Left lung (tissue), 10 donors: Measurements from ENCODE around the gene AKT2. TPM values are rescaled to one million over a fixed set of nuclear protein-coding genes. Genes with fewer than 3 reads are reported as not detected.
"Not testable (repeated sequence)": the region's sequence is repeated elsewhere in the genome, so short reads cannot be mapped to it uniquely, and the experiment has no call there.

Experiments
- ATAC-seq: fragments of 200-7000 bp; cut with Tn5 transposase; one replicate; pipeline ENCODE4 v1.9.1; 2020; ENCODE audit warnings: moderate library complexity
- DNase-seq, 4 donors: peaks; one replicate each; pipeline ENCODE4 v3.0.0-alpha.2; 2013 to 2020
- H3K27ac ChIP-seq, 2 donors: fragments of 200-600 bp; sonication (generic) in 1 of 2; one replicate each; pipeline versions ENCODE4 v1.5.0 to v1.8.0; 2020 to 2021
- H3K27me3 ChIP-seq, 2 donors: fragments of 200-600 bp; sonication (generic) in 1 of 2; one replicate each; pipeline versions ENCODE4 v1.5.0 to v1.8.0; 2020 to 2021
- H3K36me3 ChIP-seq, 2 donors: fragments of 200-600 bp; sonication (generic) in 1 of 2; one replicate each; pipeline versions ENCODE4 v1.5.0 to v1.8.0; 2020 to 2021
- H3K4me1 ChIP-seq, 2 donors: fragments of 200-600 bp; one replicate each; pipeline ENCODE4 v1.8.0; 2021
- H3K4me3 ChIP-seq, 2 donors: fragments of 200-600 bp; sonication (generic) in 1 of 2; one replicate each; pipeline versions ENCODE4 v1.5.0 to v1.8.0; 2020 to 2021; ENCODE audit warnings: mild to moderate bottlenecking in 1 of 2
- H3K9me3 ChIP-seq, 2 donors: fragments of 200-600 bp; sonication (generic) in 1 of 2; one replicate each; pipeline versions ENCODE4 v1.5.0 to v1.8.0; 2020 to 2021
- CTCF ChIP-seq, 2 donors: fragments of 200-600 bp; sonication (generic) in 1 of 2; IDR thresholded peaks; one replicate each; pipeline versions ENCODE4 v1.5.0 to v1.8.0; 2021; ENCODE audit warnings: antibody characterized with exemption in 2 of 2
- intact Hi-C, 2 donors: fragments of 100-400 bp; cut with DNase I; formaldehyde crosslinking; loops; one replicate each; pipeline versions ENCODE4 v1.11.2 to v1.14.2; 2022
- polyA plus RNA-seq, 6 donors: library from polyadenylated mRNA; unstranded; fragments of 120-200 nt; gene quantifications; one replicate each; pipeline ENCODE4 v1.2.1, GENCODE V29; 2013; ENCODE audit not compliant: insufficient read length in 6 of 6
- total RNA-seq, 2 donors: library from RNA; stranded (reverse); fragmentation: NEBNext Ultra II Directional; extraction: Animal tissue kit (Norgen Biotek cat#: 25700); gene quantifications; one replicate each; pipeline ENCODE4 v1.2.1, GENCODE V29; 2021
- donor health status: DM: no; HTN: yes; CAD: no.
- donor health status: DM: no; HTN: no; CAD: no.

AKT2 gene
- total and polyA plus RNA-seq, 8 donors, result 102 to 182 (median 163) TPM

- no peak for TF ChIP-seq CTCF (IDR thresholded peaks at IDR 0.05)
- no peak overlapping the region for H3K4me3 ChIP-seq
- no peak overlapping the region for H3K27ac ChIP-seq
- H3K36me3 ChIP-seq, result no peaks in the 10 kb centered on the region
- no peak for DNase-seq
- intact Hi-C loops, result no loop called here
- peaks cover 0 to 3% of the 10 kb centered on the region in 2 donors for H3K9me3 ChIP-seq
- no peak for ATAC-seq
- H3K4me1 ChIP-seq, result peaks cover 2 to 5% of the 10 kb centered on the region in 2 donors
- H3K27me3 ChIP-seq, result peaks cover 44 to 92% of the 10 kb centered on the region in 2 donors
These were observed 64.5 kb downstream of the AKT2 start for GRCh38 chr19:40220674-40221073.

GRCh38 chr19:40219721-40220276 is 65.3 kb downstream of the AKT2 start:
- H3K27me3 ChIP-seq, result peaks cover 38 to 89% of the 10 kb centered on the region in 2 donors
- ATAC-seq, result peak; percentile 24

GRCh38 chr19:40219029-40219428 is 66.1 kb downstream of the AKT2 start:
- not testable (repeated sequence) for H3K4me3 ChIP-seq, H3K9me3 ChIP-seq, DNase-seq, H3K4me1 ChIP-seq, H3K27ac ChIP-seq, H3K36me3 ChIP-seq, ATAC-seq
- H3K27me3 ChIP-seq, result peaks cover 31 to 81% of the 10 kb centered on the region in 2 donors
- intact Hi-C loops, result loop anchor here in 1 of 2 donors (10.0 kb wide), 1 partner anchor 84 kb away; no protein-coding TSS in a partner anchor

More at GRCh38 chr19:40219721-40220276, 65.3 kb downstream of the AKT2 start:
- Histone ChIP-seq H3K27ac (no peak overlapping the region), H3K4me1 (peaks cover 0 to 3% of the 10 kb centered on the region in 2 donors), H3K4me3 (no peak overlapping the region), H3K9me3 (peaks cover 0 to 3% of the 10 kb centered on the region in 2 donors), H3K36me3 (no peaks in the 10 kb centered on the region)
- intact Hi-C loops, result loop anchor here in 1 of 2 donors (10.0 kb wide), 1 partner anchor 85 kb away; no protein-coding TSS in a partner anchor
- DNase-seq, result no peak
- TF ChIP-seq CTCF (IDR thresholded peaks at IDR 0.05), result no peak

- Histone ChIP-seq H3K9me3 (peaks cover 0 to 3% of the 10 kb centered on the region in 2 donors), H3K4me3 (no peak within 1 kb of the TSS), H3K4me1 (peaks cover 0 to 3% of the 10 kb centered on the region in 2 donors), H3K27me3 (peaks cover 25 to 73% of the 10 kb centered on the region in 2 donors), H3K36me3 (no peaks in the 10 kb centered on the region), H3K27ac (no peak within 1 kb of the TSS)
- no peak for TF ChIP-seq CTCF (IDR thresholded peaks at IDR 0.05)
- DNase-seq (peak in 1 of 4 donors; percentile 76), ATAC-seq (peak; percentile 6)
- intact Hi-C loops, result loop anchor here in 1 of 2 donors (10.0 kb wide), 1 partner anchor 83 kb away; no protein-coding TSS in a partner anchor
These were observed 66.9 kb downstream of the AKT2 start, which contains the start of gene TTC9B for GRCh38 chr19:40217934-40218890. TTC9B (minus strand) TSS chr19:40218384; CDS start chr19:40218381, 3 bp downstream.

GRCh38 chr19:40217027-40217810 is 67.9 kb downstream of the AKT2 start:
- ATAC-seq (peak; percentile 76), DNase-seq (peak in 2 of 4 donors; percentile 56 to 88)
- no peak overlapping the region for H3K27ac ChIP-seq
- H3K4me3 ChIP-seq, result no peak overlapping the region
- peaks cover 0 to 1% of the 10 kb centered on the region in 2 donors for H3K9me3 ChIP-seq
- no peak for TF ChIP-seq CTCF (IDR thresholded peaks at IDR 0.05)
- H3K27me3 ChIP-seq, result peaks cover 24 to 66% of the 10 kb centered on the region in 2 donors
- intact Hi-C loops, result loop anchor here in 1 of 2 donors (10.0 kb wide), 1 partner anchor 82 kb away; no protein-coding TSS in a partner anchor
- peaks cover 0 to 3% of the 10 kb centered on the region in 2 donors for H3K4me1 ChIP-seq
- peaks cover 0 to 10% of the 10 kb centered on the region in 2 donors for H3K36me3 ChIP-seq
